Measurements from ENCODE around the gene COL18A1.

COL18A1 gene

GRCh38 chr21:45452696-45453307 is 47.8 kb downstream of the COL18A1 start:
- in situ Hi-C loops (cut with MboI; ENCODE audit: low sequenced_read_pairs): loop anchor here (25.0 kb wide), 2 partner anchors 109 to 359 kb away; no protein-coding TSS in a partner anchor

- in situ Hi-C loops (cut with MboI; ENCODE audit: low sequenced_read_pairs): loop anchor here (25.0 kb wide), 2 partner anchors 109 to 359 kb away; no protein-coding TSS in a partner anchor
Observed at GRCh38 chr21:45453308-45453950, 48.5 kb downstream of the COL18A1 start.

GRCh38 chr21:45454060-45454925 is 49.3 kb downstream of the COL18A1 start:
- in situ Hi-C loops (cut with MboI; ENCODE audit: low sequenced_read_pairs): loop anchor here (25.0 kb wide), 2 partner anchors 108 to 358 kb away; no protein-coding TSS in a partner anchor

GRCh38 chr21:45454926-45455673 is 50.1 kb downstream of the COL18A1 start:
- in situ Hi-C loops (cut with MboI; ENCODE audit: low sequenced_read_pairs): loop anchor here (25.0 kb wide), 2 partner anchors 107 to 357 kb away; no protein-coding TSS in a partner anchor

- in situ Hi-C loops (cut with MboI; ENCODE audit: low sequenced_read_pairs): loop anchor here (25.0 kb wide), 2 partner anchors 106 to 356 kb away; no protein-coding TSS in a partner anchor
Observed at GRCh38 chr21:45455674-45456583, 51.0 kb downstream of the COL18A1 start.

- in situ Hi-C loops (cut with MboI; ENCODE audit: low sequenced_read_pairs): loop anchor here (25.0 kb wide), 2 partner anchors 106 to 356 kb away; no protein-coding TSS in a partner anchor
Observed at GRCh38 chr21:45456584-45457160, 51.7 kb downstream of the COL18A1 start.

- in situ Hi-C loops (cut with MboI; ENCODE audit: low sequenced_read_pairs): loop anchor here (25.0 kb wide), 2 partner anchors 105 to 355 kb away; no protein-coding TSS in a partner anchor
Observed at GRCh38 chr21:45457161-45457831, 52.3 kb downstream of the COL18A1 start.

- in situ Hi-C loops (cut with MboI; ENCODE audit: low sequenced_read_pairs): loop anchor here (25.0 kb wide), 2 partner anchors 104 to 354 kb away; no protein-coding TSS in a partner anchor
Observed at GRCh38 chr21:45457832-45458172, 52.8 kb downstream of the COL18A1 start.

- in situ Hi-C loops (cut with MboI; ENCODE audit: low sequenced_read_pairs): loop anchor here (25.0 kb wide), 2 partner anchors 104 to 354 kb away; no protein-coding TSS in a partner anchor
Observed at GRCh38 chr21:45458281-45459170, 53.6 kb downstream of the COL18A1 start.

GRCh38 chr21:45459171-45460010 is 54.4 kb downstream of the COL18A1 start:
- in situ Hi-C loops (cut with MboI; ENCODE audit: low sequenced_read_pairs): loop anchor here (25.0 kb wide), 2 partner anchors 103 to 353 kb away; no protein-coding TSS in a partner anchor

- in situ Hi-C loops (cut with MboI; ENCODE audit: low sequenced_read_pairs): loop anchor here (25.0 kb wide), 2 partner anchors 102 to 352 kb away; no protein-coding TSS in a partner anchor
Observed at GRCh38 chr21:45460011-45460565, 55.1 kb downstream of the COL18A1 start.

GRCh38 chr21:45460611-45461368 is 55.8 kb downstream of the COL18A1 start:
- in situ Hi-C loops (cut with MboI; ENCODE audit: low sequenced_read_pairs): loop anchor here (25.0 kb wide), 2 partner anchors 102 to 352 kb away; no protein-coding TSS in a partner anchor

GRCh38 chr21:45461369-45461750 is 56.4 kb downstream of the COL18A1 start:
- in situ Hi-C loops (cut with MboI; ENCODE audit: low sequenced_read_pairs): loop anchor here (25.0 kb wide), 2 partner anchors 101 to 351 kb away; no protein-coding TSS in a partner anchor

GRCh38 chr21:45461806-45462341 is 56.9 kb downstream of the COL18A1 start:
- in situ Hi-C loops (cut with MboI; ENCODE audit: low sequenced_read_pairs): loop anchor here (25.0 kb wide), 2 partner anchors 100 to 350 kb away; no protein-coding TSS in a partner anchor

- in situ Hi-C loops (cut with MboI; ENCODE audit: low sequenced_read_pairs): loop anchor here (25.0 kb wide), 2 partner anchors 98 to 348 kb away; no protein-coding TSS in a partner anchor
Observed at GRCh38 chr21:45463871-45464270, 58.9 kb downstream of the COL18A1 start.
